ENCODE results near the gene BCL2A1.

- TF ChIP-seq CTCF (IDR thresholded peaks at IDR 0.05) = no peak
- no peak for TF ChIP-seq POLR2A (IDR thresholded peaks at IDR 0.05)
Measured at GRCh38 chr15:79954661-79955060, 16.3 kb downstream of the BCL2A1 start.
